DOHH2 (cell line): ENCODE results near the gene SMC3.
"Not testable (repeated sequence)": the region's sequence is repeated elsewhere in the genome, so short reads cannot be mapped to it uniquely, and the experiment has no call there.

Source experiments
- H3F3A ChIP-seq: fragments of 200-600 bp; sonication (generic), shearing (Covaris generic); 2 replicates; pipeline ENCODE4 v1.6.0; 2016; ENCODE audit warnings: antibody characterized with exemption, mild to moderate bottlenecking; ENCODE audit not compliant: control insufficient read depth, insufficient read depth
- H3K27ac ChIP-seq: fragments of 200-600 bp; sonication (generic); 2 replicates; pipeline ENCODE4 v1.5.1; 2014; ENCODE audit warnings: low read depth, mild to moderate bottlenecking, low read length, moderate library complexity
- H3K27me3 ChIP-seq: fragments of 200-600 bp; sonication (generic); 2 replicates; pipeline ENCODE4 v1.6.1; 2014; ENCODE audit warnings: mild to moderate bottlenecking, low read length, mixed read lengths; ENCODE audit not compliant: control insufficient read depth
- H3K36me3 ChIP-seq: fragments of 200-600 bp; sonication (generic); 2 replicates; pipeline ENCODE4 v1.6.1; 2014; ENCODE audit warnings: mild to moderate bottlenecking, low read length, moderate library complexity, mixed read lengths; ENCODE audit not compliant: control insufficient read depth
- H3K4me1 ChIP-seq: fragments of 200-600 bp; sonication (generic); 2 replicates; pipeline ENCODE4 v1.6.1; 2014; ENCODE audit warnings: mild to moderate bottlenecking, low read length, mixed read lengths; ENCODE audit not compliant: control insufficient read depth
- H3K4me2 ChIP-seq: fragments of 200-600 bp; sonication (generic); 2 replicates; pipeline ENCODE4 v1.6.0; 2014; ENCODE audit warnings: mild to moderate bottlenecking, low read length, moderate library complexity
- H3K4me3 ChIP-seq: fragments of 200-600 bp; sonication (generic); 2 replicates; pipeline ENCODE4 v1.5.1; 2014; ENCODE audit warnings: mild to moderate bottlenecking, low read length, mixed read lengths
- H3K79me2 ChIP-seq: fragments of 200-600 bp; sonication (generic); 2 replicates; pipeline ENCODE4 v1.6.1; 2014; ENCODE audit warnings: mild to moderate bottlenecking, low read length, mixed read lengths; ENCODE audit not compliant: control insufficient read depth
- H3K9me2 ChIP-seq: fragments of 200-600 bp; sonication (generic); replicated peaks from 2 replicates; pipeline ENCODE4 v1.6.1; 2014; ENCODE audit warnings: mild to moderate bottlenecking, low read length, mixed read lengths; ENCODE audit not compliant: control insufficient read depth
- H3K9me3 ChIP-seq: fragments of 200-600 bp; sonication (generic); 2 replicates; pipeline ENCODE4 v1.6.1; 2014; ENCODE audit warnings: antibody characterized with exemption, low read length, mixed read lengths; ENCODE audit not compliant: control insufficient read depth, insufficient read depth
- H4K20me1 ChIP-seq: fragments of 200-600 bp; sonication (generic); 2 replicates; pipeline ENCODE4 v1.6.0; 2014; ENCODE audit warnings: low read depth, mild to moderate bottlenecking, antibody characterized with exemption, low read length, moderate library complexity; ENCODE audit not compliant: control insufficient read depth, insufficient read depth
- EZH2phosphoT487 ChIP-seq: fragments of 200-600 bp; sonication (generic); IDR thresholded peaks from 2 replicates; pipeline ENCODE4 v1.6.1; 2017; ENCODE audit warnings: borderline replicate concordance, mild to moderate bottlenecking, antibody characterized with exemption, low read length, moderate library complexity, mixed read lengths
- TF ChIP-seq, protein P1 (sequence below): fragments of 200-600 bp; sonication (generic); IDR thresholded peaks from one replicate; pipeline ENCODE4 v1.5.1; 2014; ENCODE audit warnings: antibody characterized with exemption, mild to moderate bottlenecking, low read depth, low read length; ENCODE audit not compliant: poor library complexity, severe bottlenecking

The SMC3 gene

DNA sequence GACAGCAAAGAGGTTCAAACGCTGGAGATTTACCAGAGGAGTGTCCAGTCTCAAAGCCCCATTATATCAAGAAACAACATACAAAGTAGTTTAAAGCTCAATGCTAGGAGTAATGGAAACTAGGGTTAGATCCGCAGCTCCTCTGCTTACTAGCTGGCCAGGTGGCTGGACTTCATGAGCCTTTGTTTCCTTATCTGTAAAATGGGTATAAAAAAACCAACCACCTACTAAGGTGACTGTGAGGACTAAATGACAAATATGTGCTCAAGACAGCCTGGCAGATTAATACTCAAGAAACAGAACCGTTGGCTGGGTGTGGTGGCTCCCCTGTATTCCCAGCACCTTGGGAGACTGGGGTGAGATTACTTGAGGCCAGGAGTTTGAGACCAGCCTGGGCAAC, 70.8 kb downstream of the SMC3 start:
- no peaks in the 10 kb centered on the region for H4K20me1 ChIP-seq
- peaks cover 30% of the 10 kb centered on the region for H3K27me3 ChIP-seq
- H3F3A ChIP-seq, result no peaks in the 10 kb centered on the region
- H3K4me1 ChIP-seq, result peaks cover 5% of the 10 kb centered on the region; the same call in 1 of the 2 replicates
- H3K4me3 ChIP-seq, result no peak overlapping the region
- TF ChIP-seq, protein P1, sequence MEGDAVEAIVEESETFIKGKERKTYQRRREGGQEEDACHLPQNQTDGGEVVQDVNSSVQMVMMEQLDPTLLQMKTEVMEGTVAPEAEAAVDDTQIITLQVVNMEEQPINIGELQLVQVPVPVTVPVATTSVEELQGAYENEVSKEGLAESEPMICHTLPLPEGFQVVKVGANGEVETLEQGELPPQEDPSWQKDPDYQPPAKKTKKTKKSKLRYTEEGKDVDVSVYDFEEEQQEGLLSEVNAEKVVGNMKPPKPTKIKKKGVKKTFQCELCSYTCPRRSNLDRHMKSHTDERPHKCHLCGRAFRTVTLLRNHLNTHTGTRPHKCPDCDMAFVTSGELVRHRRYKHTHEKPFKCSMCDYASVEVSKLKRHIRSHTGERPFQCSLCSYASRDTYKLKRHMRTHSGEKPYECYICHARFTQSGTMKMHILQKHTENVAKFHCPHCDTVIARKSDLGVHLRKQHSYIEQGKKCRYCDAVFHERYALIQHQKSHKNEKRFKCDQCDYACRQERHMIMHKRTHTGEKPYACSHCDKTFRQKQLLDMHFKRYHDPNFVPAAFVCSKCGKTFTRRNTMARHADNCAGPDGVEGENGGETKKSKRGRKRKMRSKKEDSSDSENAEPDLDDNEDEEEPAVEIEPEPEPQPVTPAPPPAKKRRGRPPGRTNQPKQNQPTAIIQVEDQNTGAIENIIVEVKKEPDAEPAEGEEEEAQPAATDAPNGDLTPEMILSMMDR, result no peak
- TF ChIP-seq EZH2phosphoT487, result no peak
- no peaks in the 10 kb centered on the region for H3K79me2 ChIP-seq
- H3K4me2 ChIP-seq, result no peak overlapping the region
- no peaks in the 10 kb centered on the region for H3K9me2 ChIP-seq
- no peaks in the 10 kb centered on the region for H3K9me3 ChIP-seq
- H3K27ac ChIP-seq, result no peak overlapping the region
- H3K36me3 ChIP-seq, result no peaks in the 10 kb centered on the region

DNA sequence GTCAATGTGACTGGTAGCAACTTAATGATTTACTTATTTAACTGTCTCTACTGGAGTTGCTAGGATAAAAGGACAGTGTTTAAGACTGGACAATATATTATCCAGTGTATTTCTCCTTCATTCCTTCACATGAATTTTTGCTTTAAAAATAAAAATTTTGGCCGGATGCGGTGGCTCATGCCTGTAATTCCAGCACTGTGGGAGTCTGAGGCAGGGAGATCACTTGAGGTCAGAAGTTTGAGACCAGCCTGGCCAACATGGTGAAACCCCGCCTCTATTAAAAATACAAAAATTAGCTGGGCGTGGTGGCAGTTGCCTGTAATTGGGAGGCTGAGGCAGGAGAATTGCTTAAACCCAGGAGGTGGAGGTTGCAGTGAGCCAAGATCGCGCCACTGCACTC, 71.6 kb downstream of the SMC3 start:
- H3F3A ChIP-seq, H3K27ac ChIP-seq, H3K79me2 ChIP-seq, H3K9me2 ChIP-seq, H3K9me3 ChIP-seq, H4K20me1 ChIP-seq, H3K4me3 ChIP-seq, H3K36me3 ChIP-seq, H3K4me2 ChIP-seq: not testable (repeated sequence)
- Histone ChIP-seq H3K4me1 (peaks cover 12% of the 10 kb centered on the region), H3K27me3 (peaks cover 37% of the 10 kb centered on the region)

DNA sequence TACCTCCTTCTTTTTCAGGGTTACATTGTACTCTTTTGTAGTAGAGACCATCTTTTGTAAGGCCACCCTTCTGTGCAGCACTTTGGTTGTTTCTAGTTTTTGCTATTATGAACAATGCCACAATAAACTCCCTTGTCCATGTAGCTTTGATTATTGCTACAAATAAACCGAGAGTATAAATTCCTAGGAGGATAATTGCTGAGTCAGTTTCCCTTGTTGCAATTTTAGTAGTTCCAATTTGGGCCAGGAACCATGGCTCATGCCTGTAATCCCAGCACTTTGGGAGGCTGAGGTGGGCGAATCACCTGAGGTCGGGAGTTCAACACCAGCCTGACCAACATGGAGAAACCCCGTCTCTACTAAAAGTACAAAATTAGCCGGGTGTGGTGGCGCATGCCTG, 72.4 kb downstream of the SMC3 start:
- H3K27ac ChIP-seq, H3K9me2 ChIP-seq, H3F3A ChIP-seq, H3K36me3 ChIP-seq, H3K4me2 ChIP-seq, H3K79me2 ChIP-seq, H4K20me1 ChIP-seq, H3K9me3 ChIP-seq, H3K4me3 ChIP-seq: not testable (repeated sequence)
- H3K4me1 ChIP-seq, result peaks cover 18% of the 10 kb centered on the region
- peaks cover 45% of the 10 kb centered on the region for H3K27me3 ChIP-seq

DNA sequence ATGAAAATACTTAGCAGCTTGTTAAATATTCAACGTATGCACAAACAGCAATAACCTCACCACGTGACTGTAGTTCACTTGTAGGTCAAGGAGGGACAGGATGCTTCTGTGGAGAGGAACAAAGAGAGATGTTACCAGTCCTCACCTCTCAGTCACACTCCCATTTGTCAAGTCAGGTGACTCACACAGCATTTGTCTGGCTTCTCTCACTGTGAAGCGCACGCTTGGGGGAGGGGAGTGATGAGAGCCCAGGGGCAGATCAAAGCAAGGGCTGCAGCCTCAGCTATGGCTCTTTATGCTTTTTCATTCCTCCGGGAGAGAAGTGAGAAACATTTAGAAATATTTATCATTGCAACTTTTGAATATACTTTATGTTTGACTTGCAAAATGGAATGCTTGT, 73.8 kb downstream of the SMC3 start:
- no peaks in the 10 kb centered on the region for H3K9me3 ChIP-seq

More for the DNA sequence above, 73.8 kb downstream of the SMC3 start:
- TF ChIP-seq EZH2phosphoT487, result peak; percentile 50; the same call in 1 of the 2 replicates
- TF ChIP-seq, protein P1, result no peak
- Histone ChIP-seq H3F3A (no peaks in the 10 kb centered on the region), H3K4me3 (no peak overlapping the region), H3K4me1 (peaks cover 18% of the 10 kb centered on the region), H4K20me1 (no peaks in the 10 kb centered on the region), H3K9me2 (no peaks in the 10 kb centered on the region), H3K27ac (no peak overlapping the region), H3K4me2 (no peak overlapping the region), H3K36me3 (no peaks in the 10 kb centered on the region), H3K27me3 (peaks cover 54% of the 10 kb centered on the region), H3K79me2 (no peaks in the 10 kb centered on the region)
